OCI-LY1 (cell line): ENCODE measurements around the gene TAS2R13.

Experiments used
- CTCF ChIP-seq: fragments of 200-600 bp; sonication (generic), shearing (Covaris generic); IDR thresholded peaks from 2 replicates; pipeline ENCODE4 v1.5.1; 2017; ENCODE audit warnings: mild to moderate bottlenecking, antibody characterized with exemption, low read length, moderate library complexity, mixed read lengths
- EZH2 ChIP-seq: fragments of 200-600 bp; sonication (generic), shearing (Covaris generic); IDR thresholded peaks from 2 replicates; pipeline ENCODE4 v1.8.0; 2017; ENCODE audit warnings: borderline replicate concordance, mixed run types, mild to moderate bottlenecking, antibody characterized with exemption, low read length, moderate library complexity, mixed read lengths

GRCh38 chr12:10900530-10900929, 8.8 kb downstream of the TAS2R13 start:
- TF ChIP-seq CTCF (no peak), EZH2 (no peak)
